Measurements from ENCODE around the gene WDFY1.

The WDFY1 gene

GRCh38 chr2:223928113-223929006 lies 16.8 kb downstream of the WDFY1 start:
- DNase-seq: no peak
- H4K20me1 ChIP-seq (ENCODE audit: insufficient read depth, low read length): peaks cover 16% of the 10 kb centered on the region; the same call in 1 of the 2 replicates
- H3K27me3 ChIP-seq (ENCODE audit: insufficient read depth, low read length, poor library complexity): no peaks in the 10 kb centered on the region
- no peak overlapping the region for H3K9ac ChIP-seq (ENCODE audit: low read depth, low read length)
- no peak overlapping the region for H3K27ac ChIP-seq (ENCODE audit: low read length)
- no peak overlapping the region for H3K4me3 ChIP-seq (ENCODE audit: low read depth in 1 of 2, low read length in 2 of 2)
- no peak for ATAC-seq (ENCODE audit: insufficient read depth, low read depth)
- peaks cover 25% of the 10 kb centered on the region for H3K4me1 ChIP-seq (ENCODE audit: insufficient read depth, low read length)
- no peak overlapping the region for H2AFZ ChIP-seq (ENCODE audit: low read depth, low read length)
- peaks cover 2% of the 10 kb centered on the region for H3K9me3 ChIP-seq (ENCODE audit: insufficient read depth, low read length, severe bottlenecking)
- TF ChIP-seq, protein P1, sequence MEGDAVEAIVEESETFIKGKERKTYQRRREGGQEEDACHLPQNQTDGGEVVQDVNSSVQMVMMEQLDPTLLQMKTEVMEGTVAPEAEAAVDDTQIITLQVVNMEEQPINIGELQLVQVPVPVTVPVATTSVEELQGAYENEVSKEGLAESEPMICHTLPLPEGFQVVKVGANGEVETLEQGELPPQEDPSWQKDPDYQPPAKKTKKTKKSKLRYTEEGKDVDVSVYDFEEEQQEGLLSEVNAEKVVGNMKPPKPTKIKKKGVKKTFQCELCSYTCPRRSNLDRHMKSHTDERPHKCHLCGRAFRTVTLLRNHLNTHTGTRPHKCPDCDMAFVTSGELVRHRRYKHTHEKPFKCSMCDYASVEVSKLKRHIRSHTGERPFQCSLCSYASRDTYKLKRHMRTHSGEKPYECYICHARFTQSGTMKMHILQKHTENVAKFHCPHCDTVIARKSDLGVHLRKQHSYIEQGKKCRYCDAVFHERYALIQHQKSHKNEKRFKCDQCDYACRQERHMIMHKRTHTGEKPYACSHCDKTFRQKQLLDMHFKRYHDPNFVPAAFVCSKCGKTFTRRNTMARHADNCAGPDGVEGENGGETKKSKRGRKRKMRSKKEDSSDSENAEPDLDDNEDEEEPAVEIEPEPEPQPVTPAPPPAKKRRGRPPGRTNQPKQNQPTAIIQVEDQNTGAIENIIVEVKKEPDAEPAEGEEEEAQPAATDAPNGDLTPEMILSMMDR (IDR thresholded peaks at IDR 0.05; ENCODE audit: borderline replicate concordance, extremely low read depth, low read length, poor library complexity, severe bottlenecking): no peak
- no peak for TF ChIP-seq EZH2 (IDR thresholded peaks at IDR 0.05; ENCODE audit: borderline replicate concordance, low read depth, low read length, severe bottlenecking)
- H3K79me2 ChIP-seq (ENCODE audit: insufficient read depth, low read length): peaks cover 11% of the 10 kb centered on the region; the same call in 1 of the 2 replicates
- no peak overlapping the region for H3K4me2 ChIP-seq (ENCODE audit: insufficient read depth, low read length)
- H3K36me3 ChIP-seq (ENCODE audit: insufficient read depth, low read length): no peaks in the 10 kb centered on the region

DNA sequence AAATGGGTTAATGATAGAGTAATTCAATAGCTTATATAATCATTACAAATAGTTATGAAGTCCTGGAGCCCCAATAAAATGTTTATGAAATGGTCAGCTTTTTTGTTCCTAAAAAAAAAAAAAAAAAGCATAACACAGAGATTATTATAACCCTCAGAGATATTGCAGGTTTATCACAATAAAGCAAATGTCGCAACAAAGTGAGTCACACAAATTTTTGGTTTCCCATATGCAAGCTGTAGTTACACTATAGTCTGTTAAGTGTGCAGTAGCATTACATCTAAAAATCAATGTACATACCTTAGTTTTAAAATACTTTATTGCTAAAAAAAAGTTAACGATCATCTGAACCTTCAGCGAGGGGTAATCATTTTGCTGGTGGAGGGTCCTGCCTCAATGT lies 20.0 kb downstream of the WDFY1 start:
- H3K4me2 ChIP-seq (ENCODE audit: insufficient read depth, low read length): no peak overlapping the region
- H2AFZ ChIP-seq (ENCODE audit: low read depth, low read length): no peak overlapping the region
- no peak overlapping the region for H3K27ac ChIP-seq (ENCODE audit: low read length)
- no peaks in the 10 kb centered on the region for H3K27me3 ChIP-seq (ENCODE audit: insufficient read depth, low read length, poor library complexity)
- no peak for TF ChIP-seq EZH2 (IDR thresholded peaks at IDR 0.05; ENCODE audit: borderline replicate concordance, low read depth, low read length, severe bottlenecking)
- TF ChIP-seq, protein P1 (IDR thresholded peaks at IDR 0.05; ENCODE audit: borderline replicate concordance, extremely low read depth, low read length, poor library complexity, severe bottlenecking): no peak
- DNase-seq: no peak
- H3K4me1 ChIP-seq (ENCODE audit: insufficient read depth, low read length): peaks cover 17% of the 10 kb centered on the region
- H3K36me3 ChIP-seq (ENCODE audit: insufficient read depth, low read length): no peaks in the 10 kb centered on the region
- H3K9me3 ChIP-seq (ENCODE audit: insufficient read depth, low read length, severe bottlenecking): peaks cover 2% of the 10 kb centered on the region
- peaks cover 21% of the 10 kb centered on the region; the same call in 1 of the 2 replicates for H3K79me2 ChIP-seq (ENCODE audit: insufficient read depth, low read length)
- H3K4me3 ChIP-seq (ENCODE audit: low read depth in 1 of 2, low read length in 2 of 2): no peak overlapping the region
- no peak for ATAC-seq (ENCODE audit: insufficient read depth, low read depth)
- H3K9ac ChIP-seq (ENCODE audit: low read depth, low read length): no peak overlapping the region
- H4K20me1 ChIP-seq (ENCODE audit: insufficient read depth, low read length): peaks cover 15% of the 10 kb centered on the region

DNA sequence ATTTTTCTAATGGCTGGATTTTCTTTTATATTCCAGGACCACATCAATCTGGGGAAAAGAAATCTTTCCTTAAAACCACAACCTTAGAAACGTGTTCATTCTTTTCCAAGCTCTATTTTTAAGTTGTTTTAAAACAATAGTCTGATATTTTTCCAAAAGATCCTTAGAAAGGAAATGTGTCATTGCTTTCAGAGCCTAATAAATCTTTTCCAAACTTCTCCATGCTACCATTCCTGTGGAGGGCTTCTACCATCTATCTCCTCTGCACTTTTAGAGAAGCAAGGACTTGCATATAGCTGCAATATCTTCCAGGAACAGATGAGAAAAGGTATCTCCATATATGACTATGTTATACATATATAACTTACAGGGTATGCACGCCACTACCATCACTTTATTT lies 21.2 kb downstream of the WDFY1 start:
- DNase-seq (no peak), ATAC-seq (ENCODE audit: insufficient read depth, low read depth) (no peak)
- H3K36me3 ChIP-seq (ENCODE audit: insufficient read depth, low read length): no peaks in the 10 kb centered on the region
- no peaks in the 10 kb centered on the region for H3K27me3 ChIP-seq (ENCODE audit: insufficient read depth, low read length, poor library complexity)
- no peak overlapping the region for H2AFZ ChIP-seq (ENCODE audit: low read depth, low read length)
- peaks cover 5% of the 10 kb centered on the region; the same call in 1 of the 2 replicates for H3K4me1 ChIP-seq (ENCODE audit: insufficient read depth, low read length)
- no peak overlapping the region for H3K27ac ChIP-seq (ENCODE audit: low read length)
- H3K9me3 ChIP-seq (ENCODE audit: insufficient read depth, low read length, severe bottlenecking): peaks cover 2% of the 10 kb centered on the region
- no peak overlapping the region for H3K9ac ChIP-seq (ENCODE audit: low read depth, low read length)
- H3K4me3 ChIP-seq (ENCODE audit: low read depth in 1 of 2, low read length in 2 of 2): no peak overlapping the region
- H3K79me2 ChIP-seq (ENCODE audit: insufficient read depth, low read length): peaks cover 23% of the 10 kb centered on the region; the same call in 1 of the 2 replicates
- peaks cover 14% of the 10 kb centered on the region for H4K20me1 ChIP-seq (ENCODE audit: insufficient read depth, low read length)
- no peak overlapping the region for H3K4me2 ChIP-seq (ENCODE audit: insufficient read depth, low read length)
- TF ChIP-seq, protein P1 (IDR thresholded peaks at IDR 0.05; ENCODE audit: borderline replicate concordance, extremely low read depth, low read length, poor library complexity, severe bottlenecking): no peak
- no peak for TF ChIP-seq EZH2 (IDR thresholded peaks at IDR 0.05; ENCODE audit: borderline replicate concordance, low read depth, low read length, severe bottlenecking)
